CD4-positive, alpha-beta T cell treated with Interleukin-6 for 4 hours (primary cell): Measurements from ENCODE around the gene ZNF428.

Source experiments
- DNase-seq: peaks from one replicate; pipeline ENCODE4 v3.0.0-alpha.2; 2020; ENCODE audit warnings: mixed read lengths

ZNF428 gene

GRCh38 chr19:43560687-43561086 is 58.7 kb downstream of the ZNF428 start:
- DNase-seq = peak; percentile 42
